T47D (cell line): ENCODE data around the gene B3GAT3.
A peak's percentile ranks its signal among the peaks of the same experiment; 100 is the strongest.
"Not testable (repeated sequence)": the region's sequence is repeated elsewhere in the genome, so short reads cannot be mapped to it uniquely, and the experiment has no call there.

ENCODE experiments used
- DNase-seq, 2 experiments: peaks; one replicate each; pipeline versions ENCODE4 v3.0.0 to v3.0.0-alpha.2; 2011 to 2012; ENCODE audit warnings: low read depth in 1 of 2, low spot score in 1 of 2
- JUND ChIP-seq: IDR thresholded peaks from 2 replicates; pipeline ENCODE4 v1.6.1; 2012; ENCODE audit warnings: low read depth
- in situ Hi-C: cut with HindIII; loops from 2 replicates; pipeline ENCODE4 v1.10.0; 2016; ENCODE audit warnings: low sequenced_read_pairs, low pct_unique_long_range_greater_than_20kb

B3GAT3 gene

GRCh38 chr11:62652161-62653006, 30.6 kb upstream of the B3GAT3 start:
- in situ Hi-C loops: no loop called here
- DNase-seq: no peak

GRCh38 chr11:62650283-62650682, 28.5 kb upstream of the B3GAT3 start:
- DNase-seq, in situ Hi-C loops: not testable (repeated sequence)

More at GRCh38 chr11:62652161-62653006, 30.6 kb upstream of the B3GAT3 start:
- TF ChIP-seq JUND: no peak

DNA sequence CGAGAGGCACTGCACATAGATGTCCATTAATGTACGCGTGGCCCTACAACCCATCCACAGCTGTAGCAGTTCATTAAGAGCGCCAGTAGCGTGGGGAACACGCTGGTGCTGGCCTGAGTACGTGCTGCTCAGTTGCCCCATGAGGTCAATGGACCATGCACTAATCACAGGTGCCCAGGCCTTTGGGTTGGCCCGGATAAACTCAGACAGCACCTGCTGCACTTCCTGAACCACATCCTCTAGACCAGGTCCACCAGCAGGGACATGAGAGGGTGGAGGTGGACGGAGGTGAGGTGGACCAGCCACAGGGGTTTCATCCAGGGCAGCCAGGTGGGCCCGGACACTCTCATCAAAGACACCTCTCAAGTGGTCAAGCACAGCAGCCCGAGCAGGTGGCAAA, 27.7 kb upstream of the B3GAT3 start:
- DNase-seq: no peak
- no peak for TF ChIP-seq JUND
- in situ Hi-C loops: no loop called here

DNA sequence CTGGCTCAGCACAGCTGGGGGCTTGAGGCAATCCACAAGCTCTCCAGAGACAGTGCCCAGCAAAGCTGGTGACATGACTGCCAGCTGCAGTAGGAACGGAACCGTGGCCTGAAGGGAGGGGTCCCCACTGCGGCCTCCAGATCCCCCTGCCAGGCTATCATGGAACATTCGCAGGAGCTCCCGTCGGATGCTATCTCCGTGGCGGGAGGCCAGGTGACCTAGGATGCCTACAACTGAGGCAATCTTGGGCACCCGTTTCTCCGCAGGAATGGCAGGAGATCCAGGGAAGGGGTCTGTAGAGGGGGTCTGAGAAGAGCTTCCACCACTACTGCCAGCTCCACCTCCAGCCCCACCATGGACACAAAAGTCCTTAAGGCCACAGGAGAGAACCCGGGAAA, 27.2 kb upstream of the B3GAT3 start:
- in situ Hi-C loops: no loop called here
- no peak for TF ChIP-seq JUND
- no peak for DNase-seq

GRCh38 chr11:62648185-62648966, 26.6 kb upstream of the B3GAT3 start:
- in situ Hi-C loops: no loop called here
- TF ChIP-seq JUND: no peak
- no peak for DNase-seq

GRCh38 chr11:62647609-62648005, 25.8 kb upstream of the B3GAT3 start:
- no peak for TF ChIP-seq JUND
- in situ Hi-C loops: no loop called here
- no peak for DNase-seq

DNA sequence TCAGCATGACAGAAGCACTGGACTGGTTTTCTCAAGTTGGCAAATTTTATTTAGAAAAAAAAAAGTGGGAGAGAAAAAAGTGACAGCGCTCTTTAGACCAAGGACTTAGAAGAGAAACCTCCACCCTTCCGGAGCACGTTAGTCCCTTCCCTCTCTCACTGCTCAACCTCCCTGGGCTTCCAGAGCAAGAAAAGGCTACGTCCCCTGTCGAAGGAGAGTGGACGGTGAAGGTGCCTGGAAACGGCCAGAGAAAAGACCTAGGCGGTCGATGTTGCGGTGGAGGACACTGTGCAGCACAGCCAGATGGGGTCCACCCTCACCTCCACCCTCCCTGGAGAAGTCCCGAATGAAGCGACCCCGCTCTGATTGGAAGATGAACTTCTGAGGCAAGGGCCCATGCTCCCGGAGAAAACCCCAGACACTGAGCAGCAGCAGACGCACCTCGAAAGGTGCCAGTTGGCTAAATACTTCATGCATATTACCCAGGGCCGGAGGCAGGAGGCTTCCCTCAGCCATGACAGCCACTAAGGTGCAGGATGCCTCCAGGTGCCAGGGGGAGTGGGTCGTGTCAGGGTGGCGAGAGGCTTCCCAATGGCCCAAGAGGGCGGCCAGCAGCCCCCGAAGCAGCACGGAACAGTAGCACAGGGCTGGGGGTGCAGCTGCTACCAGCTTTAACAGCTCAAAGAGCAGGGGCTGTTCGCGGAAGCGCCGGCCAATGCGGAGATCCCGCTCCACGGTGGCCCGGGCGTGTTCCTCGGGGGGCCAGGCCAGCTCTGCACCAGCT, 25.2 kb upstream of the B3GAT3 start:
- in situ Hi-C loops: no loop called here
- TF ChIP-seq JUND: no peak

GRCh38 chr11:62645946-62646824, 24.4 kb upstream of the B3GAT3 start, which contains the start of gene GANAB:
TSS of gene GANAB (minus strand) at chr11:62646613. CDS start at chr11:62646599, 14 bp downstream.
- no peak for TF ChIP-seq JUND
- peak; percentile 99 to 100 for DNase-seq
- in situ Hi-C loops: no loop called here

More for the DNA sequence above, 25.2 kb upstream of the B3GAT3 start:
- no peak for DNase-seq

DNA sequence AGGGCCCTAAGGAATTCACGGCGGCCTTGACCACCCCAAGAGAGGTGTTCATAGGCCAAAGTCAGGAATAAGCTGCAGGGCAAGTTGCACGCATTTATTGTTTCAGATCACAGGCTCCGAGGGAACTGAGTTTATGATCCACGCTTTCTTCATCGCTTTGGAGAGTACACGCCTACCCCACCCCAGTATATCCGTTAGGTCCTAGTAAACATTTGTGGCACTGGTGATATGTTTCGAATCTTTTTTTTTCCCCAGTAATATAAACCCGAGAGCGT, 23.8 kb upstream of the B3GAT3 start:
- TF ChIP-seq JUND: no peak
- no peak for DNase-seq
- in situ Hi-C loops: no loop called here

GRCh38 chr11:62644220-62644619, 22.4 kb upstream of the B3GAT3 start:
- in situ Hi-C loops: no loop called here
- no peak for DNase-seq
- TF ChIP-seq JUND: no peak

DNA sequence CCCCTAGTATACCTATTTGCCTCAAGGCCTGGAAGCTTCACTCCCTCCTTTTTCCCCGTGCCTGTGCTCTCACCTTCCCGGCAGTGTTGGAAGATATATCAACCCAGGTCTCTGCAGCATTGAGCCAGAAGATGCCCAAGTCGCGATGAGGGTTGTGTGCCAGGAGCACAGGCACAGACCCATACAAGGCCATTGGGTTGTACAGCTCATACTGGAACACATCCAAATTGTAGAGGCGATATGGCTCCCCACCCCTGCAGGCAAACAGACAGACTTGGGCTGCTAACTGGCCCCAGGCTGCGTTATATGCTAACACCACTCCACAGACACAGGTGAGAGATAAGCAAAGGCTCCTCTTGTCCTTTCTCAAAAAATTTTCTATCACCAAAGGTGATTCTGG, 10.7 kb upstream of the B3GAT3 start:
- TF ChIP-seq JUND: no peak
- no peak for DNase-seq
- in situ Hi-C loops: no loop called here

- no peak for TF ChIP-seq JUND
- in situ Hi-C loops: no loop called here
- DNase-seq: peak in 1 of 2 experiments; percentile 58
Observed at GRCh38 chr11:62627713-62628112, 5.9 kb upstream of the B3GAT3 start.
